Astrocyte (in vitro differentiated cells and primary cell): ENCODE measurements around the gene KRT33A. TPM values are rescaled to one million over a fixed set of nuclear protein-coding genes. Genes with fewer than 3 reads are reported as not detected.
"Not testable (repeated sequence)": the region's sequence is repeated elsewhere in the genome, so short reads cannot be mapped to it uniquely, and the experiment has no call there.

Experiments used
- DNase-seq: peaks from one replicate; pipeline ENCODE4 v3.0.0-alpha.2; 2010; ENCODE audit warnings: low read depth
- FAIRE-seq: peaks from 2 replicates; lab custom pipeline; 2011; peaks lifted over from hg19 to GRCh38; lab: Jason Lieb, UNC
- H2AFZ ChIP-seq: 2 replicates; pipeline ENCODE4 v1.6.0; 2012; ENCODE audit warnings: low read depth, low read length, inconsistent platforms
- H3K27ac ChIP-seq: 2 replicates; pipeline ENCODE4 v1.5.1; 2011; ENCODE audit warnings: low read depth, low read length, inconsistent platforms
- H3K27me3 ChIP-seq: 2 replicates; pipeline ENCODE4 v1.6.0; 2011; ENCODE audit warnings: low read length, inconsistent platforms; ENCODE audit not compliant: insufficient read depth
- H3K36me3 ChIP-seq: 2 replicates; pipeline ENCODE4 v1.5.1; 2011; ENCODE audit warnings: low read length, inconsistent platforms; ENCODE audit not compliant: insufficient read depth
- H3K4me1 ChIP-seq: 2 replicates; pipeline ENCODE4 v1.5.1; 2011; ENCODE audit warnings: low read length, inconsistent platforms; ENCODE audit not compliant: insufficient read depth
- H3K4me2 ChIP-seq: 2 replicates; pipeline ENCODE4 v1.6.0; 2012; ENCODE audit warnings: low read length, inconsistent platforms
- H3K4me3 ChIP-seq: 2 replicates; pipeline ENCODE4 v1.5.1; 2011; ENCODE audit warnings: low read depth, mild to moderate bottlenecking, low read length, inconsistent platforms; ENCODE audit not compliant: insufficient read depth
- H3K79me2 ChIP-seq: 2 replicates; pipeline ENCODE4 v1.6.0; 2012; ENCODE audit warnings: mild to moderate bottlenecking, low read length, inconsistent platforms; ENCODE audit not compliant: insufficient read depth
- H3K9ac ChIP-seq: 2 replicates; pipeline ENCODE4 v1.6.0; 2012; ENCODE audit warnings: mild to moderate bottlenecking, low read length, inconsistent platforms
- H3K9me3 ChIP-seq: 2 replicates; pipeline ENCODE4 v1.5.1; 2012; ENCODE audit warnings: low read depth, mild to moderate bottlenecking, low read length, inconsistent platforms; ENCODE audit not compliant: insufficient read depth
- H4K20me1 ChIP-seq: 2 replicates; pipeline ENCODE4 v1.6.0; 2012; ENCODE audit warnings: low read length, inconsistent platforms; ENCODE audit not compliant: insufficient read depth
- H3K27ac Mint-ChIP-seq: one replicate; pipeline ENCODE4 v1.8.0; 2021; ENCODE audit warnings: mild to moderate bottlenecking, mixed read lengths; ENCODE audit not compliant: unreplicated experiment
- H3K27me3 Mint-ChIP-seq: one replicate; pipeline ENCODE4 v1.8.0; 2021; ENCODE audit warnings: low read depth, mixed read lengths; ENCODE audit not compliant: unreplicated experiment
- H3K36me3 Mint-ChIP-seq: one replicate; pipeline ENCODE4 v1.8.0; 2021; ENCODE audit warnings: low read depth, mixed read lengths; ENCODE audit not compliant: unreplicated experiment
- H3K4me1 Mint-ChIP-seq: one replicate; pipeline ENCODE4 v1.8.0; 2021; ENCODE audit warnings: low read depth, mixed read lengths; ENCODE audit not compliant: unreplicated experiment
- H3K4me3 Mint-ChIP-seq: one replicate; pipeline ENCODE4 v1.8.0; 2021; ENCODE audit warnings: mild to moderate bottlenecking, moderate library complexity, mixed read lengths; ENCODE audit not compliant: unreplicated experiment
- H3K9me3 Mint-ChIP-seq: one replicate; pipeline ENCODE4 v1.8.0; 2021; ENCODE audit warnings: mild to moderate bottlenecking, mixed read lengths; ENCODE audit not compliant: unreplicated experiment
- EZH2 ChIP-seq: IDR thresholded peaks from 2 replicates; pipeline ENCODE4 v1.6.1; 2012; ENCODE audit warnings: mild to moderate bottlenecking, low read length, inconsistent platforms; ENCODE audit not compliant: insufficient read depth
- total RNA-seq: library from RNA; stranded (reverse); gene quantifications from 2 replicates; pipeline ENCODE4 v1.2.1, GENCODE V29; 2021
- TF ChIP-seq, protein P1 (sequence below): IDR thresholded peaks from 2 replicates; pipeline ENCODE4 v1.5.1; 2011; ENCODE audit warnings: low read depth, mild to moderate bottlenecking, inconsistent platforms, low read length, moderate library complexity; ENCODE audit not compliant: insufficient read depth

Gene KRT33A
- total RNA-seq, 1 donor from 2014 or later, result not detected

DNA sequence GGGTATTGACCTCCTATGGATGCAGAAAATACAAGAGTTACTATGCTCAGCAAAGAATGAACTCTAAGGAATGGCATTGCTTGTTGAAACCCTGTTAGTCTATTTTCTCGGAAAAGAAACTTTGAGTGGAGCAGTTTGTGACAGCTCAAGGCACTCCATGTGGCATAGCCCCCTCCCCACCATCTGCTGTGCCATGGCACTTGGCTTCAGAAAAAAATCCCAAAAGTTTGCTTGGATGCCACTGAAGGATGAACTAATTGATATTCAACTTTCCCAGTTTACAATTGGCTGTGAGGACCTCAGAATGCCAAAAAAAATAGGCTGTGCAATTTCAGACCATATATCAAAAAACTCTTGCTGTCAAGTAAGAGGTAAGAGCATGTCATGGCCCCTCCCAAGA lies 45.0 kb upstream of the KRT33A start:
- Mint-ChIP-seq H3K9me3 (peaks cover 6% of the 10 kb centered on the region), H3K4me3 (no peak overlapping the region), H3K27ac (no peak overlapping the region), H3K27me3 (peaks cover 8% of the 10 kb centered on the region), H3K4me1 (peaks cover 17% of the 10 kb centered on the region), H3K36me3 (no peaks in the 10 kb centered on the region)
- no peak for TF ChIP-seq EZH2
- TF ChIP-seq, protein P1, sequence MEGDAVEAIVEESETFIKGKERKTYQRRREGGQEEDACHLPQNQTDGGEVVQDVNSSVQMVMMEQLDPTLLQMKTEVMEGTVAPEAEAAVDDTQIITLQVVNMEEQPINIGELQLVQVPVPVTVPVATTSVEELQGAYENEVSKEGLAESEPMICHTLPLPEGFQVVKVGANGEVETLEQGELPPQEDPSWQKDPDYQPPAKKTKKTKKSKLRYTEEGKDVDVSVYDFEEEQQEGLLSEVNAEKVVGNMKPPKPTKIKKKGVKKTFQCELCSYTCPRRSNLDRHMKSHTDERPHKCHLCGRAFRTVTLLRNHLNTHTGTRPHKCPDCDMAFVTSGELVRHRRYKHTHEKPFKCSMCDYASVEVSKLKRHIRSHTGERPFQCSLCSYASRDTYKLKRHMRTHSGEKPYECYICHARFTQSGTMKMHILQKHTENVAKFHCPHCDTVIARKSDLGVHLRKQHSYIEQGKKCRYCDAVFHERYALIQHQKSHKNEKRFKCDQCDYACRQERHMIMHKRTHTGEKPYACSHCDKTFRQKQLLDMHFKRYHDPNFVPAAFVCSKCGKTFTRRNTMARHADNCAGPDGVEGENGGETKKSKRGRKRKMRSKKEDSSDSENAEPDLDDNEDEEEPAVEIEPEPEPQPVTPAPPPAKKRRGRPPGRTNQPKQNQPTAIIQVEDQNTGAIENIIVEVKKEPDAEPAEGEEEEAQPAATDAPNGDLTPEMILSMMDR, result no peak
- no peak for DNase-seq
- H3K27me3 ChIP-seq, result no peaks in the 10 kb centered on the region
- no peak for FAIRE-seq
- H3K4me2 ChIP-seq, result no peak overlapping the region
- peaks cover 10% of the 10 kb centered on the region for H3K4me1 ChIP-seq
- no peak overlapping the region for H2AFZ ChIP-seq
- no peak overlapping the region for H3K27ac ChIP-seq
- no peaks in the 10 kb centered on the region for H3K36me3 ChIP-seq
- no peaks in the 10 kb centered on the region for H4K20me1 ChIP-seq
- no peaks in the 10 kb centered on the region for H3K9me3 ChIP-seq
- H3K9ac ChIP-seq, result no peak overlapping the region
- H3K79me2 ChIP-seq, result no peaks in the 10 kb centered on the region
- H3K4me3 ChIP-seq, result no peak overlapping the region

DNA sequence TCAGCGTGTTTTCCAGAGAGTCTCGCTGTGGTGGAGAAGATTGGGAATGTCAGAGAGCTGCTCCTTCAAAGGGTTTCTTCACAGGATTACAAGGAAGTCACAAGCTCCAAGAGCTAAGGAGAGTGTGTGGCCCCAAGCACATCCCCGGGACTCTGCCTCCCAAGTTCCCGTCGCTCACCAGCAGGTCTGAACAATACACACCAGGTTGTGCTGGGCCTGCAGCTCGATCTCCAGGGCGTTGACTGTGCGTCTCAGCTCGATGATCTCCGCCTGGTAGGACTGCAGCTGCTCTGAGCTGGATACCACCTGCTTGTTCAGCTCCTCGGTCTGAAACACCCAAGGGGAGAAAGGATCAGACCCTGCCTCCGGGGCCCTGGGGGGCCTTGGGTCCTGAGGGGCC lies 44.4 kb upstream of the KRT33A start:
- not testable (repeated sequence) for H3K4me1 ChIP-seq, H3K36me3 Mint-ChIP-seq, H3K9me3 Mint-ChIP-seq, H3K79me2 ChIP-seq, H2AFZ ChIP-seq, H3K4me2 ChIP-seq, H4K20me1 ChIP-seq, H3K27ac ChIP-seq, H3K4me3 Mint-ChIP-seq, H3K9ac ChIP-seq, DNase-seq, H3K9me3 ChIP-seq, H3K4me3 ChIP-seq, H3K27me3 ChIP-seq, H3K36me3 ChIP-seq, H3K27ac Mint-ChIP-seq, H3K27me3 Mint-ChIP-seq
- FAIRE-seq, result peak; percentile 26
- H3K4me1 Mint-ChIP-seq, result peaks cover 17% of the 10 kb centered on the region

- FAIRE-seq, result no peak
- no peak for DNase-seq
- H3K4me1 Mint-ChIP-seq, result peaks cover 17% of the 10 kb centered on the region
Observed at GRCh38 chr17:41394254-41394996, 43.8 kb upstream of the KRT33A start.

More at GRCh38 chr17:41394254-41394996, 43.8 kb upstream of the KRT33A start:
- H3K27me3 ChIP-seq, result no peaks in the 10 kb centered on the region
- H3K4me3 Mint-ChIP-seq, result no peak overlapping the region
- H3K79me2 ChIP-seq, result no peaks in the 10 kb centered on the region
- H3K9me3 Mint-ChIP-seq, result peaks cover 6% of the 10 kb centered on the region
- TF ChIP-seq EZH2, result no peak
- TF ChIP-seq, protein P1, result no peak
- no peak overlapping the region for H3K27ac Mint-ChIP-seq
- H3K9ac ChIP-seq, result no peak overlapping the region
- no peak overlapping the region for H2AFZ ChIP-seq
- peaks cover 8% of the 10 kb centered on the region for H3K27me3 Mint-ChIP-seq
- no peak overlapping the region for H3K27ac ChIP-seq
- no peaks in the 10 kb centered on the region for H3K9me3 ChIP-seq
- H4K20me1 ChIP-seq, result no peaks in the 10 kb centered on the region
- no peaks in the 10 kb centered on the region for H3K36me3 Mint-ChIP-seq
- no peak overlapping the region for H3K4me3 ChIP-seq
- no peaks in the 10 kb centered on the region for H3K36me3 ChIP-seq
- peaks cover 10% of the 10 kb centered on the region for H3K4me1 ChIP-seq
- no peak overlapping the region for H3K4me2 ChIP-seq
